Fibroblast of villous mesenchyme (primary cell): ENCODE results near the gene RFX7. TPM values are rescaled to one million over a fixed set of nuclear protein-coding genes. Genes with fewer than 3 reads are reported as not detected.

Experiments used
- DNase-seq: peaks from one replicate; pipeline ENCODE4 v3.0.0-alpha.2; 2010; ENCODE audit warnings: low read depth
- H3K4me3 ChIP-seq: 2 replicates; pipeline ENCODE4 v1.5.1; 2011; ENCODE audit warnings: low read depth, mild to moderate bottlenecking, low read length
- total RNA-seq: library from RNA; depleted of rRNA; stranded (reverse); fragments of >200 nt; gene quantifications from 2 replicates; pipeline ENCODE4 v1.2.3, GENCODE V29; 2012
- TF ChIP-seq, protein P1 (sequence below): IDR thresholded peaks from 2 replicates; pipeline ENCODE4 v1.5.1; 2012; ENCODE audit warnings: low read depth, mild to moderate bottlenecking, low read length; ENCODE audit not compliant: insufficient read depth

The RFX7 gene
- total RNA-seq, 1 donor: 9.9 TPM

DNA sequence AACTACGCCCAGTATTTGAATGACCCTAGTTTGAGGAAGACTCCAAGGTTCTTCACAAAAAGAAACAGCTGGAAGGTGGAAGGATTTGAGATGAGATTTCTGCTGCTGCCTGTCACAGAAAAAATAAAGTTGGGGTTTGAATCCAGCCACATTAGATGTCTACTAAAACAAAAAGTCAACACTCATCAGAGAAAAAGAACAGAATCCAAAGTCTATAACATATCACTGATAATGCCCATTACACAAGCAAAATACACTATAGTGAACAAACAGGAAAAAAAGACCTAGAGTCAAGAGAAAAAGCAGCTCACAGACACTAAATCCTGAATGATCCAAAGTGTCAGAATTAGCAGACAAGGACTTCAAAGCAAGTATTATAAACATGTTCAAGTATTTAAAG, 56.0 kb downstream of the RFX7 start:
- no peak for DNase-seq
- no peak overlapping the region for H3K4me3 ChIP-seq
- TF ChIP-seq, protein P1, sequence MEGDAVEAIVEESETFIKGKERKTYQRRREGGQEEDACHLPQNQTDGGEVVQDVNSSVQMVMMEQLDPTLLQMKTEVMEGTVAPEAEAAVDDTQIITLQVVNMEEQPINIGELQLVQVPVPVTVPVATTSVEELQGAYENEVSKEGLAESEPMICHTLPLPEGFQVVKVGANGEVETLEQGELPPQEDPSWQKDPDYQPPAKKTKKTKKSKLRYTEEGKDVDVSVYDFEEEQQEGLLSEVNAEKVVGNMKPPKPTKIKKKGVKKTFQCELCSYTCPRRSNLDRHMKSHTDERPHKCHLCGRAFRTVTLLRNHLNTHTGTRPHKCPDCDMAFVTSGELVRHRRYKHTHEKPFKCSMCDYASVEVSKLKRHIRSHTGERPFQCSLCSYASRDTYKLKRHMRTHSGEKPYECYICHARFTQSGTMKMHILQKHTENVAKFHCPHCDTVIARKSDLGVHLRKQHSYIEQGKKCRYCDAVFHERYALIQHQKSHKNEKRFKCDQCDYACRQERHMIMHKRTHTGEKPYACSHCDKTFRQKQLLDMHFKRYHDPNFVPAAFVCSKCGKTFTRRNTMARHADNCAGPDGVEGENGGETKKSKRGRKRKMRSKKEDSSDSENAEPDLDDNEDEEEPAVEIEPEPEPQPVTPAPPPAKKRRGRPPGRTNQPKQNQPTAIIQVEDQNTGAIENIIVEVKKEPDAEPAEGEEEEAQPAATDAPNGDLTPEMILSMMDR: no peak

DNA sequence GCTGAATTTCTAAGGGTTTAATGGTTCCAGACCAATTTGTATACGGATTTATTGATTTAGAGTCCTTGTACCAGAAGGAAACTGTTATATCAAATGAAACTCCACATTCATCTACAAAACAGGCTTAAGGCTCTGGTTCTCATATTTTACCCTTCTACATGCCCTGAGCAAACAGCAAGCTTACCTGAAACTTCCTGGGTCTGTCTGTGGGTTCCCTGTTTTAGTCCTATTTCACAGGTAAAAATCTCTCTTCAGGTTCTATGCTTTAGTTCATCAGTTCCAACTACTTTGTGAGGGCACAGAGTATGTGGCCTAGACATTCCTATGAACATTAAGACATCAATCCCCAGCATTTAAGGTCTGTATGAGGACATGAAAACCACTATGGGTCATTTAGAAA, 57.7 kb downstream of the RFX7 start:
- TF ChIP-seq, protein P1: no peak
- no peak for DNase-seq
- no peak overlapping the region for H3K4me3 ChIP-seq

DNA sequence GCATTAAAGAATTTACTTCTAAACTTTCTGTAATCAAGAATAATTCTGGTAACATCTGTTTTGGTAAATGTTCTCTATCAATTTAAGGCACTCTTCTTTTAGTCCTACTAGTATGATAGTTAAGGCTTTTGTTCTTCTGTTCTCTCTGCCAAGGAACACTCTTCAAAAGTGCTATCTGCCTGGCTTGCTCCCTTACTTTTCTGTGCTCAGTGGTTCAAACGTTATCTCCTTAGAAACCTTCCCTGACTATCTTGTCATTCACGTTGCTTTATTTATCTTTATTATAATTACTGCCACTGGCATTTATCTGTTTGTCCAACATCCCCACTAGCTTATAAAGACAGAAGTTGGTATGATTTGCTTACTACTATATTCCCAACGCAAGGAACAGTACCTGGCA, 59.2 kb downstream of the RFX7 start:
- no peak overlapping the region for H3K4me3 ChIP-seq
- DNase-seq: no peak
- TF ChIP-seq, protein P1: no peak

DNA sequence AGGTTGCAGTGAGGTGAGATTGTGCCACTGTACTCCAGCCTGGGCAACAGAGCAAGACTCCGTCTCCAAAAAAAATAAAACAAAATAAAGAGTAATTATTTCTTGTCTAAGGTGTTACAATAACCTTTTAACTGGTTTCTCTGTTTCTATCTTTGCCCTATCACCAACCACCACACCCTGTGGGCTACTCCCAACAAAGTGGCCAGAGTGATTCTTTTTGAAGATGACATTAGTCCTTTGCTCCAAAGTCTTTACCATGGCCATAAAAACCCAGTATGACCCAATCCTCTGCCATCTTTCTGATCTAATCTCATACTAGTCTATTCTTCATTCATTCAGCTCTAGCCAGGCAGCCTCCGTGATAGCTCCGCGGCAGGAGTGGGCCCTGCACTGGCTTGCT, 62.8 kb downstream of the RFX7 start:
- DNase-seq: no peak
- TF ChIP-seq, protein P1: no peak
- no peak overlapping the region for H3K4me3 ChIP-seq

DNA sequence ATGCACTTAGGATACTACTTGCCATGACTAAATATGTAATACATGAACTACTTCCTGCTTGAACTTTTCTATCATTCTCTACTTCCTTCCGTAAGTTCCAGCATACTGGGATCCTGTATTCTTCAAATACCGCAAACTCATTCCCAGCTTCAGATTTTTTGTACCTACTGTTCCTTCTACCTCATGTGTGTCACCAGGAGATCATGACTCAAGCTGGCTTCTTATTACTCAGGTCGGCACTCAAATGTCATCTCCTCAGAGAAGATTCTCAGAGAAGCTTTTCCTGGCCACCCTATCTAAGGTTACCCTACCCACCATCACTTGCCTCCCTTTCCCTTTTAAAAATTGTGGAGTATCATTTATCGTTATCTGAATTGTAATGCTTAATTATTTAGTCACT, 66.7 kb downstream of the RFX7 start:
- DNase-seq: no peak
- no peak overlapping the region for H3K4me3 ChIP-seq
- TF ChIP-seq, protein P1: no peak

DNA sequence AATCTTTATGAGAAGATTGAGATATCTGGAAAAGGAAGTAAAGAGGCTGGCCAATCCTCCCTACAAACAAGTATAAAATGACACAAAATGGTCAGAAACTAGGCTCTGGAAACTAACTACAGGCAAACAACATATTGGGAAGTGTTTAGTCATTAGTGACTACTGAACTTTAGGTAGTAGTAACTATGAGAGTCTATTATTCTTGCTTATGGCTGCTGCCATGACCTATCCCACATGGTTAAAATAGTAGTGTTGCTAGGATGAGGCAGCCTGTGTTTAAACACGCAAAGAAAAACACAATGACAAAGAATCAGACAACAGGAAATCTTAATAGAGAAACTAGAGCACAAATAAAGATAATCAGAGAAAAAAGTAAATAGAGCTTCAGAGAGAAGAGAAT, 67.9 kb downstream of the RFX7 start:
- no peak for DNase-seq
- TF ChIP-seq, protein P1: no peak

DNA sequence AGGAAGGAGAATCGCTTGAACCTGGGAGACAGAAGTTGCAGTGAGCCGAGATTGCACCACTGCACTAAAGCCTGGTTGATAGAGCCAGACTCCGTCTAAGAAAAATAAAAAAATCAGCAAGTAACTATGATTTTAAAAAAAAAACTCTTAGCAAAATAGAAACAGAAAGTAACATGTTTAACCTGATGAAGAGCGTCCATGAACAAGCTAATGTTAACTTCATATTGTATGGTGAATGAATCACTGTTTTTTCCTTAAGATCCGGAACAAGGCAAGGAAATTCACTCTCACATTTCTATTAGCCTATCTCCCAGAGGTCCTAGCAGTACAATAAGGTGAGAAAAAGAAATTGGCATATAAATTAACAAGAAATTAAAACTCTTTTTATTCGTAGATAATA, 69.0 kb downstream of the RFX7 start:
- no peak for DNase-seq
- no peak overlapping the region for H3K4me3 ChIP-seq
- TF ChIP-seq, protein P1: no peak

More for the DNA sequence above, 67.9 kb downstream of the RFX7 start:
- no peak overlapping the region for H3K4me3 ChIP-seq
